ENCODE data around the gene LAMA5. TPM values are rescaled to one million over a fixed set of nuclear protein-coding genes. Genes with fewer than 3 reads are reported as not detected.

The LAMA5 gene
- total RNA-seq, 1 donor: 1.6 TPM

GRCh38 chr20:62404112-62404665, 37.1 kb upstream of the LAMA5 start:
- no peak for DNase-seq (ENCODE audit: low read depth in 2 of 3, low spot score in 2 of 3)

- DNase-seq (ENCODE audit: low read depth in 2 of 3, low spot score in 2 of 3): no peak
Observed at GRCh38 chr20:62403331-62403730, 36.2 kb upstream of the LAMA5 start.

GRCh38 chr20:62402456-62403150, 35.5 kb upstream of the LAMA5 start:
- no peak for DNase-seq (ENCODE audit: low read depth in 2 of 3, low spot score in 2 of 3)

GRCh38 chr20:62401331-62401779, 34.2 kb upstream of the LAMA5 start:
- no peak for DNase-seq (ENCODE audit: low read depth in 2 of 3, low spot score in 2 of 3)

GRCh38 chr20:62400541-62400940, 33.4 kb upstream of the LAMA5 start:
- DNase-seq (ENCODE audit: low read depth in 2 of 3, low spot score in 2 of 3): no peak

GRCh38 chr20:62400021-62400420, 32.9 kb upstream of the LAMA5 start:
- no peak for DNase-seq (ENCODE audit: low read depth in 2 of 3, low spot score in 2 of 3)

GRCh38 chr20:62398120-62398821, 31.2 kb upstream of the LAMA5 start:
- DNase-seq (ENCODE audit: low read depth in 2 of 3, low spot score in 2 of 3): no peak

- no peak for DNase-seq (ENCODE audit: low read depth in 2 of 3, low spot score in 2 of 3)
Observed at GRCh38 chr20:62396367-62397239, 29.5 kb upstream of the LAMA5 start.

GRCh38 chr20:62395311-62396242, 28.5 kb upstream of the LAMA5 start:
- DNase-seq (ENCODE audit: low read depth in 2 of 3, low spot score in 2 of 3): no peak

- DNase-seq (ENCODE audit: low read depth in 2 of 3, low spot score in 2 of 3): no peak
Observed at GRCh38 chr20:62394248-62395245, 27.4 kb upstream of the LAMA5 start.

- DNase-seq (ENCODE audit: low read depth in 2 of 3, low spot score in 2 of 3): no peak
Observed at GRCh38 chr20:62393830-62394229, 26.7 kb upstream of the LAMA5 start.

GRCh38 chr20:62393335-62393665, 26.2 kb upstream of the LAMA5 start:
- DNase-seq (ENCODE audit: low read depth in 2 of 3, low spot score in 2 of 3): no peak

GRCh38 chr20:62392621-62393334, 25.7 kb upstream of the LAMA5 start:
- no peak for DNase-seq (ENCODE audit: low read depth in 2 of 3, low spot score in 2 of 3)

GRCh38 chr20:62392077-62392418, 24.9 kb upstream of the LAMA5 start:
- DNase-seq (ENCODE audit: low read depth in 2 of 3, low spot score in 2 of 3): no peak

- DNase-seq (ENCODE audit: low read depth in 2 of 3, low spot score in 2 of 3): no peak
Observed at GRCh38 chr20:62391165-62392076, 24.3 kb upstream of the LAMA5 start.

GRCh38 chr20:62390317-62391164, 23.4 kb upstream of the LAMA5 start:
- DNase-seq (ENCODE audit: low read depth in 2 of 3, low spot score in 2 of 3): no peak

All from hematopoietic multipotent progenitor cell (in vitro differentiated cells).